ENCODE data around the gene TRIP11. TPM values are rescaled to one million over a fixed set of nuclear protein-coding genes. Genes with fewer than 3 reads are reported as not detected.

The TRIP11 gene
- total RNA-seq, 3 donors from 2014 or later, result 39.7 to 64.1 (median 41.1) TPM

DNA sequence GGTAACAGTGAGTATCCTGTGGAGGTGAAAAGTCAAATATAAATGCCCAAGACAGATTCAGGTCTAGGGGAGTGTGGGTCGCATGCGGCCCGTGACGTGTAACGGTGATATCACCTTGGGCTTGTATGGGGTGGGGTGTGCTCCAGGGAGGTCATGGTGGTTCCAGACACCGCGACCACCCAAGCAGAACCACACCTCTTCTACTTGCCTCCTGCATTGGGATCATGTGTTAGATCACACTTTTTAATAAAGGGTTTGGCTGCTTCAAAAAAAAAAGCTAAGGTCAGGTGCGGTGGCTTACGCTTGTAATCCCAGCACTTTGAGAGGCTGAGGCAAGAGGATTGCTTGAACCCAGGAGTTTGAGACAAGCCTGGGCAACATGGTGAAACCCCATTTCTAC lies 96.9 kb downstream of the TRIP11 start:
- DNase-seq (ENCODE audit: low spot score in 2 of 2), result no peak
- H3K27ac ChIP-seq, result no peak overlapping the region
- H3K27me3 ChIP-seq, result no peaks in the 10 kb centered on the region
- TF ChIP-seq, protein P1, sequence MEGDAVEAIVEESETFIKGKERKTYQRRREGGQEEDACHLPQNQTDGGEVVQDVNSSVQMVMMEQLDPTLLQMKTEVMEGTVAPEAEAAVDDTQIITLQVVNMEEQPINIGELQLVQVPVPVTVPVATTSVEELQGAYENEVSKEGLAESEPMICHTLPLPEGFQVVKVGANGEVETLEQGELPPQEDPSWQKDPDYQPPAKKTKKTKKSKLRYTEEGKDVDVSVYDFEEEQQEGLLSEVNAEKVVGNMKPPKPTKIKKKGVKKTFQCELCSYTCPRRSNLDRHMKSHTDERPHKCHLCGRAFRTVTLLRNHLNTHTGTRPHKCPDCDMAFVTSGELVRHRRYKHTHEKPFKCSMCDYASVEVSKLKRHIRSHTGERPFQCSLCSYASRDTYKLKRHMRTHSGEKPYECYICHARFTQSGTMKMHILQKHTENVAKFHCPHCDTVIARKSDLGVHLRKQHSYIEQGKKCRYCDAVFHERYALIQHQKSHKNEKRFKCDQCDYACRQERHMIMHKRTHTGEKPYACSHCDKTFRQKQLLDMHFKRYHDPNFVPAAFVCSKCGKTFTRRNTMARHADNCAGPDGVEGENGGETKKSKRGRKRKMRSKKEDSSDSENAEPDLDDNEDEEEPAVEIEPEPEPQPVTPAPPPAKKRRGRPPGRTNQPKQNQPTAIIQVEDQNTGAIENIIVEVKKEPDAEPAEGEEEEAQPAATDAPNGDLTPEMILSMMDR (IDR thresholded peaks at IDR 0.05), result no peak
- TF ChIP-seq POLR2AphosphoS5 (IDR thresholded peaks at IDR 0.05), result no peak
- no peak for TF ChIP-seq POLR2A (IDR thresholded peaks at IDR 0.05)
- no peaks in the 10 kb centered on the region for H3K9me3 ChIP-seq
- no peaks in the 10 kb centered on the region for H3K36me3 ChIP-seq
- no peaks in the 10 kb centered on the region for H3K4me1 ChIP-seq
- peak overlapping the region in 1 of 3 donors; percentile 68 for H3K4me3 ChIP-seq
- intact Hi-C loops (cut with DNase I; ENCODE audit: low total_unique reads), result no loop called here

DNA sequence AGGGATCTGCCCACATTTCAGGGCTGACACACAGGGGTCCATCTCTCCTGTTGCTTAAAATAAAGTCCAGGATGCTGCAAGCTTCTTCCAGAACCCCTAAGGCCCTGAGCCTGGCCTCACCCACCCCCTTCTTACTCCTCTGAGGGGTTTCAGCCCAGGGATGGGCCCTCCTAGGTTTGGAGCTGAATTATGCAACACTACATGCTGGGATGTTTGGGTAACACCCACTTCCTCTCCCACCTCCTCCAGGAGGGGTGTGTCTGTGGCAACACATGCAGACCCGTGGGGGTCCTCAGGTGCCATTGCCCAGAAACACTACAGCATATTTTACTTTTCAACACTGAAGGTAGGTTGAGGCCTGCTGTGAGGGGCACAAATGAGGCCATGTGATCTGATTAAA lies 97.7 kb downstream of the TRIP11 start:
- no peaks in the 10 kb centered on the region for H3K4me1 ChIP-seq
- intact Hi-C loops (cut with DNase I; ENCODE audit: low total_unique reads), result no loop called here
- TF ChIP-seq, protein P1 (IDR thresholded peaks at IDR 0.05), result no peak
- TF ChIP-seq POLR2AphosphoS5 (IDR thresholded peaks at IDR 0.05) (no peak), POLR2A (IDR thresholded peaks at IDR 0.05) (no peak)

GRCh38 chr14:91940209-91940608 lies 99.7 kb downstream of the TRIP11 start:
- Histone ChIP-seq H3K36me3 (no peaks in the 10 kb centered on the region), H3K27me3 (no peaks in the 10 kb centered on the region), H3K9me3 (no peaks in the 10 kb centered on the region), H3K27ac (peak overlapping the region in 1 of 2 donors; percentile 3), H3K4me3 (no peak overlapping the region), H3K4me1 (no peaks in the 10 kb centered on the region)
- DNase-seq (ENCODE audit: low spot score in 2 of 2), result no peak
- TF ChIP-seq POLR2AphosphoS5 (IDR thresholded peaks at IDR 0.05) (no peak), POLR2A (IDR thresholded peaks at IDR 0.05) (no peak)
- TF ChIP-seq, protein P1 (IDR thresholded peaks at IDR 0.05), result no peak
- intact Hi-C loops (cut with DNase I; ENCODE audit: low total_unique reads), result no loop called here

More for the DNA sequence above, 97.7 kb downstream of the TRIP11 start:
- Histone ChIP-seq H3K4me3 (peak overlapping the region in 1 of 3 donors; percentile 68), H3K36me3 (no peaks in the 10 kb centered on the region), H3K27ac (no peak overlapping the region), H3K27me3 (no peaks in the 10 kb centered on the region), H3K9me3 (no peaks in the 10 kb centered on the region)
- no peak for DNase-seq (ENCODE audit: low spot score in 2 of 2)

- no peak for DNase-seq (ENCODE audit: low spot score in 2 of 2)
- Histone ChIP-seq H3K9me3 (no peaks in the 10 kb centered on the region), H3K27me3 (no peaks in the 10 kb centered on the region), H3K27ac (no peak overlapping the region), H3K36me3 (no peaks in the 10 kb centered on the region), H3K4me3 (no peak overlapping the region), H3K4me1 (no peaks in the 10 kb centered on the region)
- TF ChIP-seq POLR2AphosphoS5 (IDR thresholded peaks at IDR 0.05) (no peak), POLR2A (IDR thresholded peaks at IDR 0.05) (no peak)
- TF ChIP-seq, protein P1 (IDR thresholded peaks at IDR 0.05), result no peak
- intact Hi-C loops (cut with DNase I; ENCODE audit: low total_unique reads), result no loop called here
These were observed 104.3 kb downstream of the TRIP11 start for GRCh38 chr14:91935586-91935985.

DNA sequence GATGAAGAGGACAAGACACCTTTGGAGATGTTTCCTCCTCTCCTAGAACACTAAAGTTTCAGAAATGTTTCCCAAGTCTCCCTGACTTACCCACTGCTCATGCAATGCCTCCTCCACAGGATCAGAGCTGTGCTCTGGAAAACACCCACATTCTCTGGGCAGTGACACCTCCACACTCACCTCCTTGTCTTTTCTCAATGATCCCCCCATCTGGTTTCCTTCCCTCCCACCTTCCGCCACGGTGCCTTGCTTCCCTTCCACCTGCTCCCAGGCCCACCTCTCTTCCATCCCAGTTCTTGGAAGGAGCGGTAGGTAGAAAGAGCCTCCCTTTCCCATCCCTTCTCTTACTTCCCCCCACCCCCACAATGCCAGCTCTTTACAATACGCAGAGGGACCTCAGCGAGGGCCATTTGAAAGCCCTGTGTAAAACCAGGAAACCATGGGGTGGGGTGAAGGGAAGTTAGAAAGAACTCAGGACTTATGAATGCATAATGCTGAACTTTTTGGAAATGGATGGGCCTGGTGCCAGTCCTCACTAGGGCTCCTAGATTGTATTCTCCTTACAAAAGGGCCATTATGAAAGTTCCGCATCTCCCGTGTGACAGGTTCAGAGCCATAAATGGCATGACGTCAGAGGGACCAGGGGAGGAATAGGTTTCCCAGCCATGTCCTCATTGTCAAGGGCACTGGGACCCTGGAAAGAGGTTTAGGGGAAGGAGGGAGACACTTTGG lies 105.1 kb downstream of the TRIP11 start:
- Histone ChIP-seq H3K4me3 (no peak overlapping the region), H3K9me3 (no peaks in the 10 kb centered on the region), H3K27me3 (no peaks in the 10 kb centered on the region), H3K36me3 (no peaks in the 10 kb centered on the region), H3K4me1 (no peaks in the 10 kb centered on the region), H3K27ac (no peak overlapping the region)
- intact Hi-C loops (cut with DNase I; ENCODE audit: low total_unique reads), result no loop called here
- no peak for DNase-seq (ENCODE audit: low spot score in 2 of 2)
- TF ChIP-seq POLR2A (IDR thresholded peaks at IDR 0.05) (no peak), POLR2AphosphoS5 (IDR thresholded peaks at IDR 0.05) (no peak)
- TF ChIP-seq, protein P1 (IDR thresholded peaks at IDR 0.05), result no peak

Measured in breast epithelium (tissue), 4 donors.